OCI-LY7 (cell line): ENCODE results near the gene MKNK2.

Experiments used
- CTCF ChIP-seq: fragments of 200-600 bp; sonication (generic); conservative IDR thresholded peaks from 2 replicates; pipeline ENCODE4 v1.5.1; 2014; ENCODE audit warnings: mild to moderate bottlenecking, antibody characterized with exemption, low read length, moderate library complexity, mixed read lengths
- EZH2phosphoT487 ChIP-seq: fragments of 200-600 bp; sonication (generic); IDR thresholded peaks from 2 replicates; pipeline ENCODE4 v1.6.1; 2018; ENCODE audit warnings: low read depth, borderline replicate concordance, mild to moderate bottlenecking, mixed run types, antibody characterized with exemption, low read length, moderate library complexity, mixed read lengths

GRCh38 chr19:2015608-2015950 is 35.5 kb downstream of the MKNK2 start, which contains the start of gene BTBD2:
- no peak for TF ChIP-seq CTCF
- no peak for TF ChIP-seq EZH2phosphoT487
